ENCODE measurements around the gene CXorf65.

CXorf65 gene

GRCh38 chrX:71105628-71106027 lies 912 bp downstream of the CXorf65 start:
- no peak for DNase-seq (ENCODE audit: low spot score)

GRCh38 chrX:71103110-71103983 lies 3.2 kb downstream of the CXorf65 start:
- DNase-seq (ENCODE audit: low spot score) = no peak

- no peak for DNase-seq (ENCODE audit: low spot score)
These were observed 4.2 kb downstream of the CXorf65 start for GRCh38 chrX:71102292-71102691.

- no peak for DNase-seq (ENCODE audit: low spot score)
These were observed 5.7 kb downstream of the CXorf65 start for GRCh38 chrX:71100581-71101505.

GRCh38 chrX:71099736-71100135 lies 6.8 kb downstream of the CXorf65 start:
- no peak for DNase-seq (ENCODE audit: low spot score)

GRCh38 chrX:71098951-71099506 lies 7.5 kb downstream of the CXorf65 start:
- DNase-seq (ENCODE audit: low spot score) = no peak

- DNase-seq (ENCODE audit: low spot score) = peak; percentile 15
These were observed 8.2 kb downstream of the CXorf65 start for GRCh38 chrX:71098302-71098701.

GRCh38 chrX:71096760-71097032 lies 9.8 kb downstream of the CXorf65 start:
- DNase-seq (ENCODE audit: low spot score) = no peak

GRCh38 chrX:71095981-71096759 lies 10.4 kb downstream of the CXorf65 start:
- DNase-seq (ENCODE audit: low spot score) = no peak

- peak; percentile 65 for DNase-seq (ENCODE audit: low spot score)
These were observed 11.0 kb downstream of the CXorf65 start, which contains the start of gene FOXO4 for GRCh38 chrX:71095555-71095980. Gene FOXO4, plus strand, starts transcription at chrX:71095851. Its CDS starts 678 bp downstream, at chrX:71096529.

GRCh38 chrX:71095033-71095432 lies 11.5 kb downstream of the CXorf65 start:
- DNase-seq (ENCODE audit: low spot score) = no peak

GRCh38 chrX:71091263-71091662 lies 15.3 kb downstream of the CXorf65 start:
- no peak for DNase-seq (ENCODE audit: low spot score)

GRCh38 chrX:71085900-71086299 lies 20.6 kb downstream of the CXorf65 start:
- DNase-seq (ENCODE audit: low spot score) = no peak

GRCh38 chrX:71082822-71083221 lies 23.7 kb downstream of the CXorf65 start:
- no peak for DNase-seq (ENCODE audit: low spot score)

- DNase-seq (ENCODE audit: low spot score) = no peak
These were observed 24.4 kb downstream of the CXorf65 start for GRCh38 chrX:71082124-71082647.

GRCh38 chrX:71081330-71082123 lies 25.0 kb downstream of the CXorf65 start:
- no peak for DNase-seq (ENCODE audit: low spot score)

GRCh38 chrX:71070531-71070930 lies 36.0 kb downstream of the CXorf65 start:
- DNase-seq (ENCODE audit: low spot score) = no peak

GRCh38 chrX:71068044-71068918 lies 38.3 kb downstream of the CXorf65 start, which contains the start of gene SNX12:
Gene SNX12, minus strand, starts transcription at chrX:71068334. Its CDS starts 28 bp downstream, at chrX:71068306.
- peak; percentile 87 for DNase-seq (ENCODE audit: low spot score)

- no peak for DNase-seq (ENCODE audit: low spot score)
These were observed 38.9 kb downstream of the CXorf65 start for GRCh38 chrX:71067712-71068043.

- no peak for DNase-seq (ENCODE audit: low spot score)
These were observed 39.5 kb downstream of the CXorf65 start for GRCh38 chrX:71067089-71067488.
